AML-193 (cell line): ENCODE data around the gene COL21A1.
"Not testable (repeated sequence)": the region's sequence is repeated elsewhere in the genome, so short reads cannot be mapped to it uniquely, and the experiment has no call there.

Experiments used
- DNase-seq, 2 experiments: peaks; one replicate each; lab custom pipeline; 2025; lab: John Stamatoyannopoulos, UW

Gene COL21A1

DNA sequence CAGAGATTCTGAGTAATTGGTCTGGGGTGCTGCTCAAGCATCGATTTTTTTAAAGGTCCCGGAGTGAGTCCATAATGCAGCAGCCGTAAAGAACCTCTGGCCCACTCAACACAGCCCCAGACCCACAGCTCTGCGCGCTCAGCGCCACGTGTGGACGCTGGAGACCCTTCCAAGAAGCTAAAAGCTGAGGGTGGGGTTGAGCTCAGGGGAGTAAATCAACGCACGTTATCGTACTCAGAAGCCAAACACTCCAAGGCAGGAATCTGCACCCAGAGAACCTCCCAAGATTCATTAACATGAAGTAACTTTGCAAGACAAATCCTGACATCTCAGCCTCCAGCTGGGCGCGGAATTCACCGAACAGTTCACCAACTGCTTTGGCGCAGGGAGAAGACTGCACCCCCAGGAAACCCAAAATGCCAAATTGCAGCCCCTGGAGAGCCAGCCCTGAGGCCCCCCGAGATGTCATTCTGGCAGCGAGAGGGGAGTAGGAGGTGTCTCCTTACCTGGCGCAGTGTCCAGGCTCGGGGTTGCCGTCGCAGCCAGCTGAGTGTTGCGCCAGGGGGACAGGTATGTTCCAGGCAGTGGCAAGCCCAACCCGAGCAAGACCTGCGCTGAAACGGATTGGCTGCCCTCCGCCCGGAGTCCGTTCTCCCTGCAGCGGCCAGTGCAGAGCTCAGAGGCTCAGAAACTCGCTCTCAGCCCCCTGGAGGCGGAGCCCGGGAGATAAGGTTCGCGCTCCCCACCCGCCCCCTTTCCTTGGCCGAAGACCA lies at the start of gene COL21A1:
COL21A1 (minus strand) TSS at position 700 of the 773 bp plus-strand sequence. CDS start 64,962 bp downstream, outside the sequence.
- no peak for DNase-seq

DNA sequence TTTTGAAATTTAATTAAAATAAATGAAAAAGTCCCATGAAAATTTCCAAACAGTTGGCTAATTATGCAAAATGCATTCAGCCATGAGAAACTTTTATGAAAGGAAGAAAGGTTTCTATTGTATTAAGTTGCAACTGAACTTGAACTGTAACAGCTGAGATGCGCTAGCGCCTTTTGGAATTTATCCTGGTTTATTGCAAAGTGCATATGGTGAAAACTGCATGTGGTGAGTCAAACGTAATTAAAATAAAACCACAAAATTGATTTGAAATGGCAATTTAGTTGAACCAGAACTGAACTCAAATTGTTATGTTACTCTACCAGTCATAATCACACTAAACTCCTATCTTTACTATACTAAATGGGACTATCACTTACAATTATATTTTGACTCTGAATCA lies 46.4 kb upstream of the COL21A1 start:
- DNase-seq, result no peak

GRCh38 chr6:56292505-56293181 lies 45.3 kb upstream of the COL21A1 start:
- DNase-seq, result peak; percentile 62 to 71

DNA sequence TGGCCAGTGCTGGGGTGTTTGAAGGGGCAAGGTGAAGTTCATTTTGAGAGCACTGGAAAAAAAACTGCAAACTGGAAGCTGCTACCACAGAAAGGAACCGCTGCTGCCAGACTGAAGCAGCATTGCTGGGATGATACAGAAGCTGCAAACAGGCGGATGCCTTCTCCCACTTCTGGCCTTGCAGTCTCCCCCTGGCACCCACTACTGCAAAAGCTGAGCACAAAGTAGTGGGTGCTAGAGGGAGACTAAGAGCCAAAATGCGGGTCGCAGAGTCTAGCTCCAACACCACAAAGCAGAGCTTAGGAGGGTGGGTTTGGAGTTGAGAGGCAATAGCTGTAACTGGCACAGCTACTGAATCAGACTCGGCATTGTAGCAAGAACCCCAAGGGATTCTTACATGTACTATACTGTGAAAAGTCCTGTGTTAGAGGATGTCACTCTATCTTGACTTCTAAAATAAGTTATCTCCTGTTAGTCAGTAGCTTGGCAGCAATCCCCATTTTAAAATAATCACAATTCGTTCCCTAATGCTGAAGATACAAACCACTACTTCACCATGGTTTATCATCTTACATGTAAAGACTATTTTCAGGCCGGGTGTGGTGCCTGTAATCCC lies 44.0 kb upstream of the COL21A1 start:
- no peak for DNase-seq

DNA sequence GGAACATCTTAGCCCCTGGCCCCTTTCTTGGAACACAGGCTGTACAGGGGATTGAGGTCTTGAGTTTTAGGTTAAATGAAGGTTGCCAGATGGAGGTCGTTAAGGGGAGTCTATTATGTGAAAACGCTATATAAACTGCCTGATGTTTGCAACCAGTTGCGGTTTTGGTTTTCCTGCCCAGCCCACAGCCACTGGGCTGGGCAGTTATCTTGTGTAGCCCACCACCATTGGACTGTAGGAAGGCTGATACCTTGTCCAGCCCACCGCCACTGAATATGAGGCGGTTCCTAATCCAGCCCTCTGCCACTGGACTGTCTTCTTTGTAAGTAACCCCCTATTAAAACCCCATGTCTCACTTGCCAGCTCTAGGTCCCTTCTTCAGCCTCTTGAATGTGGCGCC lies 42.3 kb upstream of the COL21A1 start:
- no peak for DNase-seq

GRCh38 chr6:56288347-56288746 lies 41.0 kb upstream of the COL21A1 start:
- no peak for DNase-seq

DNA sequence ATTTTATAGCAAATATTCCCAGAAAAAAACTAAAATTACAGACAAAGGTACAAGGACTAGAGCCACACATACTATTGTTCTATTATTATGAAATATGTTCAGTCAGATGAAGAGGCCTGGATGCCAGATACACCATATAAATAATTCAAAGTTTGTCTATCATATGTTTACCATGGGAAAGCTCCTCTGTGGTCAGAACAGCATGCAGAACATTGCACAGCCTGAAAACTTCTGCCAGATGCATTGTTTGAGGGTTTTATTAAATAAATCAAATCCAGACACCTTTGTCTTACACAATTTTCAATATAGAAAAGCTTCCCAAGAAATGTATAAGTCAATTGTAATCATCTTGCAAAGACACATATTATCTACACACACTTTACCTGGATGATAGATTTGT lies 35.0 kb upstream of the COL21A1 start:
- no peak for DNase-seq

DNA sequence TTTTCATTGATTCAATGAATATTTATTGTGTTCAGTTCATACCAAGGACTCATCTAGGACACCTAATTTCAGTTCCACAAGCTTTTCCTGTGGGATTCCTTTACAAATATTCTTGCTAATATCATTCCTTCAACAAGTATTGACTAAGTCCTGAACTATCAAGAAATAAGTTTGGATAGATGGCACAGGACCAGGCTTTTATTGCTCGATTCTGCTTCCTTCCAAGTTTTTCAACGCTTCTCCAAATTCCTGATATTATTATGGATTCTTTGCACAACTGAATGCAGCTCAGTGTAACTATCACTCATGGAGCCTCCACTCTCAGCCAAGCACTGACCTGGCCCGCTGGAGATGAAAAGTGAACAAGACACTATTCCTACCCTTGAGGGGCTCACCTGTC lies 32.7 kb upstream of the COL21A1 start:
- DNase-seq, result no peak

DNA sequence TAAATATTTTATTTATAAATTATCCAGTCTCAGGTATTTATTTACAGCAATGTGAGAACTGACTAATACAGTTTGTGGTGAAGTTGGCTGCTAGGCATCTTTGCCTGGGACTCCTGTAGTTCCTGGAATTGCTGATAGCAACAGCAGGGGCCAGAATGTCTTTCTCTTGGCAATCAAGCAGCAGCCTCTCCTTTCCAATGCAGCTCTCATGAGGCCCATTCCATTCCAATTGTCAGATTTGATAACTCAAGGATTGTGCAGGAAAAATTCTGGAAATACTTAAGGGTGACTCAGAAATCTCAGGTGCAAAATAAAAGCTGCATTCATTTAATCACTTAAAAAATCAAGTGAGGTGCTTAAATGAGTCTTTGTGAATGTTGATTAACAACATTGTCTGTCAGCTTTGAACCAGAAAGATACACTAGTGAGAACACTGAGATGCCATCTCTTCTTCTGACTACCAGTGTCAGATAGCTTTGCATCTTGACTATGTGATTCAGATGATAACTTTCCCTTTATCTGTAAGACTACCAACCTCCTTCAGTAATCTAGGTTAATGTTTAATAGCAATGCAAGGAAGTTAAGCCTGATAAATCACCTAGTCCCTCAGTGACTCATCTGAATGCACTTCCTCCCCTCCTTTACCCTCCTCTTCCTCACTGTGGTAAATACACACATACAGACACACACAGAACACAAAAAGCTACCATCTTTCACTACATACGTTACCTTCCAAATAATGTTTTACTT lies 32.1 kb upstream of the COL21A1 start:
- no peak for DNase-seq

DNA sequence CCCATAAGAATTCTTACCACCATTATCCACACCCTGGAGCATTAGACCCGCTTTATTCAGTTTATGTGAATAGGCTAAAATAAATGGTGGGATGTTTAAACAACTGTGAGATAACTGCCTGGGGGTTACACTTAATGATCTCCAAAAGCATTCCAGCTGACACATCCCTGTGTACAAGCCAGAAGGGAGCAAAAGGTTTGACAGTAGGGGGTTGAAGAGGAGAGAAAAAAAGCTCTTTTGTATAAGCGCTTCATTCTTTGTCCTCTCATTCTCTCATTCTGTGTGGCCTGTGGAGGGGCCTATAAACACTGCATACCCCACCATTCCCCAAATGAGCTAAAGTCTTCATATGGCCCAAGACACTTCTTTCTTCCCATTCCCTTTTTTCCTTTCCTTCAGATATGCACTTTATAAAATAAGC lies 30.8 kb upstream of the COL21A1 start:
- DNase-seq, result no peak

DNA sequence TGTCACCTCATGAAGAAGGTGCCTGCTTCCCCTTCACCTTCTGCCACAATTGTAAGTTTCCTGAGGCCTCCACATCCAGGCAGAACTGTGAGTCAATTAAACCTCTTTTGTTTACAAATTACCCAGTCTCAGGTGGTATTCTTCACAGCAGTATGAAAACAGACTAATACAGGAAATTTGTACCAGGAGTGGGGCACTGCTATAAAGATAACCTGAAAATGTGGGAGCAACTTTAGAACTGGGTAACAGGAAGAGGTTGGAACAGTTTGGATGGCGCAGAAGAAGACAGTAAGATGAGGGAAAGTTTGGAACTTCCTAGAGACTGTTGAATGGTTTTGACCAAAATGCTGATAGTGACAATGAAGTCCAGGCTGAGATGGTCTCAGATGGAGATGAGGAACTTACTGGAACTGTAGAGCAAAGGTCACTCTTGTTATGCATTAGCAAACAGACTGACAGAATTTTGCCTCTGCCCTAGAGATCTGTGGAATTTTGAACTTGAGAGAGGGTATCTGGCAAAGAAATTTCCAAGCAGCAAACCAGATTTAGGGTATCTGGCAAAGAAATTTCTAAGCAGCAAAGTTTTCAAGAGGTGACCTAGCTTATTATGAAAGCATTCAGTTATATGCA lies 23.5 kb upstream of the COL21A1 start:
- no peak for DNase-seq

GRCh38 chr6:56268266-56268665 lies 20.9 kb upstream of the COL21A1 start:
- DNase-seq, result no peak

- DNase-seq, result no peak
Observed at GRCh38 chr6:56266011-56266410, 18.6 kb upstream of the COL21A1 start.

GRCh38 chr6:56263596-56264315 lies 16.4 kb upstream of the COL21A1 start:
- no peak for DNase-seq

- not testable (repeated sequence) for DNase-seq
Observed at GRCh38 chr6:56260593-56260992, 13.2 kb upstream of the COL21A1 start.

- no peak for DNase-seq
Observed at GRCh38 chr6:56259234-56260077, 12.1 kb upstream of the COL21A1 start.

- DNase-seq, result no peak
Observed at GRCh38 chr6:56255349-56255748, 8.0 kb upstream of the COL21A1 start.

DNA sequence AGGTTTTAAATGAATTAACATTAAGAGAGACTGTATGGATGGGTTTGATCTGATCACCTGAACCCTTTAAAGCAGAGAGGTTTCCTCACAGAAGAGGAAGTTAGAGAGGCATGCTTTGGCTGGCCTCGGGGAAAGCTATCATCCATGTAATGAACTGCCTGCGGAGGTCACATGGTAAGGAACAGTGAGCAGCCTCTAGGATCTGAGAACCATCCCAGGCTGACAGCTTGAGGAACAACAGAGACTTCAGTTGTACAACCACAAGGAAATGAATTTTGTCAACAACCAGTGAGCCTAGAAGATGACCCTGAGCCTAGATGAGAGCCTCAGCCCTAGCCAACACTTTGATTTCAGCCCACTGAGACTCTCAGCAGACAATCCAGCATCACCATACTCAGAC lies 2.9 kb upstream of the COL21A1 start:
- DNase-seq, result no peak

GRCh38 chr6:56247654-56248122 lies 308 bp upstream of the COL21A1 start:
- DNase-seq, result no peak

DNA sequence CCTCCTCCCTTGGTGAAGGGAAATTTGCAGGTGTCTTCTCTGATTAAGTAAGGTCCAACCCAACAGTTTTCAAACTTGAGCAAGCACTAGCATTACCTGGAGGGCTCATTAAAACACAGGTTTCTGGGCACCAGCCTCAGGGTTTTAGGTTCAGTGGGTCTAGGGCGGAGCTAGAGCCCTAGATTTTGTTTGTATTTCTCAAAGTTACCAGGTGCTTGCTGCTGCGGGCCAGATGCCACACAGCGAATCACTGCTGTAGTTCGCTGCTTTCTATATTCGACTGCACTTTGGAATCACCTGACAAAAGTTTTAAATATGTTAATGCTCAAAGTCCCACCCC lies 869 bp downstream of the COL21A1 start:
- no peak for DNase-seq
